ENCODE results near the gene TRAM2.

The TRAM2 gene

DNA sequence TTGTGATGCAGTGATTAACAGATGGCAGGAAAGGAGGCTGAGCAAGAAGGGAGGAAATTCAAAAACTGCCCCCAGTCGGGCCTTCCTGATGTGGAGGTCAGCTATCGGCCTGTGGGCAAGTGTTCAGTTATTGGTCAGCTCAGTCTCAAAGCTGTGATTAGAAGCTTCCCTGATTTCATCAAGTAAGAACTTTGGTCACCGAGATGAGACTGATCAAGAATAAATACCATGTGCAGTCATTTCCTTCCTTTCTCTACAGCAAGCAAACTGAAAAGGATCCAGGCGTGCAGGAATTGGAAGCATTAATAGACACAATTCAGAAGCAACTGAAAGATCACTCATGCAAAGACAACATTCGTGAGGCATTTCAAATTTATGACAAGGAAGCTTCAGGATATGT is 87.0 kb downstream of the TRAM2 start:
- TF ChIP-seq TCF4 (CRISPR knock-in tag; IDR thresholded peaks at IDR 0.05; ENCODE audit: borderline replicate concordance): no peak
- no peak for TF ChIP-seq ISL1 (CRISPR knock-in tag; IDR thresholded peaks at IDR 0.05)
- TF ChIP-seq ESRRG (CRISPR knock-in tag; IDR thresholded peaks at IDR 0.05): no peak
- no peak for TF ChIP-seq RARB (CRISPR knock-in tag; IDR thresholded peaks at IDR 0.05)
- TF ChIP-seq OSR1 (CRISPR knock-in tag; IDR thresholded peaks at IDR 0.05): no peak
- TF ChIP-seq, protein P1, sequence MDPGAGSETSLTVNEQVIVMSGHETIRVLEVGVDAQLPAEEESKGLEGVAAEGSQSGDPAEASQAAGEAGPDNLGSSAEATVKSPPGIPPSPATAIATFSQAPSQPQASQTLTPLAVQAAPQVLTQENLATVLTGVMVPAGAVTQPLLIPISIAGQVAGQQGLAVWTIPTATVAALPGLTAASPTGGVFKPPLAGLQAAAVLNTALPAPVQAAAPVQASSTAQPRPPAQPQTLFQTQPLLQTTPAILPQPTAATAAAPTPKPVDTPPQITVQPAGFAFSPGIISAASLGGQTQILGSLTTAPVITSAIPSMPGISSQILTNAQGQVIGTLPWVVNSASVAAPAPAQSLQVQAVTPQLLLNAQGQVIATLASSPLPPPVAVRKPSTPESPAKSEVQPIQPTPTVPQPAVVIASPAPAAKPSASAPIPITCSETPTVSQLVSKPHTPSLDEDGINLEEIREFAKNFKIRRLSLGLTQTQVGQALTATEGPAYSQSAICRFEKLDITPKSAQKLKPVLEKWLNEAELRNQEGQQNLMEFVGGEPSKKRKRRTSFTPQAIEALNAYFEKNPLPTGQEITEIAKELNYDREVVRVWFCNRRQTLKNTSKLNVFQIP (CRISPR knock-in tag; IDR thresholded peaks at IDR 0.05; ENCODE audit: borderline replicate concordance, low read depth): no peak
- no peak for TF ChIP-seq SNAI2 (CRISPR knock-in tag; IDR thresholded peaks at IDR 0.05)
- TF ChIP-seq TOX (CRISPR knock-in tag; IDR thresholded peaks at IDR 0.05; ENCODE audit: borderline replicate concordance): no peak
- no peak for TF ChIP-seq ARNTL (CRISPR knock-in tag; IDR thresholded peaks at IDR 0.05; ENCODE audit: borderline replicate concordance, low read depth)
- no peak for ATAC-seq

DNA sequence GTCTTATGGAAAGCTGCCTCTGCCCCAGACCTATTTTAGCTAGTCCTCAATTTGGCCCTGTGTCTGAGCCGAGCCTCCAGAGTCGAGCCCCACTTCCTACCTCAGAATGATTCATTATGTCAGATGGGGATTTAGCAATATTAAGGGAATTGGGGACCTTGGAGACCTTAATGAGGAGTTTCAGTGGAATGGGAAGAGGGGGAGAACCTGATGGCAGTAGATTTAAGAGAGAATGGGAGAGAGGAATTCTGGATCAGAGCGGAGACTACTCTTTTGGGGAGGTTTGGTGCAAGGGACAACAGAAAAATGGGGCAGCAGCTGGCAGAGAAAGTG is 93.2 kb downstream of the TRAM2 start:
- no peak for ATAC-seq
- TF ChIP-seq, protein P2, sequence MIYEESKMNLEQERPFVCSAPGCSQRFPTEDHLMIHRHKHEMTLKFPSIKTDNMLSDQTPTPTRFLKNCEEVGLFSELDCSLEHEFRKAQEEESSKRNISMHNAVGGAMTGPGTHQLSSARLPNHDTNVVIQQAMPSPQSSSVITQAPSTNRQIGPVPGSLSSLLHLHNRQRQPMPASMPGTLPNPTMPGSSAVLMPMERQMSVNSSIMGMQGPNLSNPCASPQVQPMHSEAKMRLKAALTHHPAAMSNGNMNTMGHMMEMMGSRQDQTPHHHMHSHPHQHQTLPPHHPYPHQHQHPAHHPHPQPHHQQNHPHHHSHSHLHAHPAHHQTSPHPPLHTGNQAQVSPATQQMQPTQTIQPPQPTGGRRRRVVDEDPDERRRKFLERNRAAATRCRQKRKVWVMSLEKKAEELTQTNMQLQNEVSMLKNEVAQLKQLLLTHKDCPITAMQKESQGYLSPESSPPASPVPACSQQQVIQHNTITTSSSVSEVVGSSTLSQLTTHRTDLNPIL (CRISPR knock-in tag; IDR thresholded peaks at IDR 0.05; ENCODE audit: low read depth): no peak
- TF ChIP-seq GLIS3 (CRISPR knock-in tag; IDR thresholded peaks at IDR 0.05) (no peak), ZC3H10 (CRISPR knock-in tag; IDR thresholded peaks at IDR 0.05) (no peak), CSDC2 (CRISPR knock-in tag; IDR thresholded peaks at IDR 0.05) (no peak)

DNA sequence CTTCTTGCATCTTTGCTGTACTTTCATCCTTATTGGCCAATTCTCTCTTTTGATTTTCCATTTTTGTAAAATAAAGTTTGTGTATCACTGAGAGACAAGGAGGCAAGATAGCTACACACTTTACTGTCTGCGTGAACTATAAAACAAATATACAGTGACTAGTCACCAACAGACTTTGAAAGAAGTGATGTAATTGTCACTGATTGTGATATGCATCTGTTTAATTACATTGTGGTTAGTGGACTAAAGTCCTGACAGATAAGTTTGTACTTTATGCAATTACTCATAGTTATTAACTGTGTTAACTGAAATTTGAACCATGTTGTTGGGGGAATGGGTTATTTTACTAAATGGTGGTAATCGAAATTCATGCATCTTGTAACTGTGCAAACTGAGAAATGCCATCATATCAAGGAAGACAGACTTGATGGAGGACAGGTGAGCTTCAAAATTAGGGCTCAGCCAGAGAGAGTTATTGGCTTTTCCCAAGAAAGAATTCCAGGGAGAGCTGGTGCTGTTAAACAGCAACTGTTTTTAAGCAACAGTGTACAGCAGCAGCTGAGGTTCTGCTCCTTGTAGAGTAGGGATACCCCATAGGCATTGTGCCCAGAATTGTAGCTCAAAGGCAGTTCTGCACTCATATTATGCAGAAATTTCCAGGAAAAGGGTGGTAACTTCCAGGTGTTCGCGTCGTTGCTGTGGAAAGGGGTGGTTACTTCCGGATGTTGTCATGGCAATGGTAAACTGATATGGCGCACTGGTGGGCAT is 93.8 kb downstream of the TRAM2 start:
- TF ChIP-seq ISL1 (CRISPR knock-in tag; IDR thresholded peaks at IDR 0.05) (peak; percentile 29; the same call in 1 of the 2 replicates), ZNF8 (CRISPR knock-in tag; IDR thresholded peaks at IDR 0.05) (no peak)
- TF ChIP-seq, protein P3, sequence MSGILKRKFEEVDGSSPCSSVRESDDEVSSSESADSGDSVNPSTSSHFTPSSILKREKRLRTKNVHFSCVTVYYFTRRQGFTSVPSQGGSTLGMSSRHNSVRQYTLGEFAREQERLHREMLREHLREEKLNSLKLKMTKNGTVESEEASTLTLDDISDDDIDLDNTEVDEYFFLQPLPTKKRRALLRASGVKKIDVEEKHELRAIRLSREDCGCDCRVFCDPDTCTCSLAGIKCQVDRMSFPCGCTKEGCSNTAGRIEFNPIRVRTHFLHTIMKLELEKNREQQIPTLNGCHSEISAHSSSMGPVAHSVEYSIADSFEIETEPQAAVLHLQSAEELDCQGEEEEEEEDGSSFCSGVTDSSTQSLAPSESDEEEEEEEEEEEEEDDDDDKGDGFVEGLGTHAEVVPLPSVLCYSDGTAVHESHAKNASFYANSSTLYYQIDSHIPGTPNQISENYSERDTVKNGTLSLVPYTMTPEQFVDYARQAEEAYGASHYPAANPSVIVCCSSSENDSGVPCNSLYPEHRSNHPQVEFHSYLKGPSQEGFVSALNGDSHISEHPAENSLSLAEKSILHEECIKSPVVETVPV (CRISPR knock-in tag; IDR thresholded peaks at IDR 0.05): no peak
- TF ChIP-seq, protein P4, sequence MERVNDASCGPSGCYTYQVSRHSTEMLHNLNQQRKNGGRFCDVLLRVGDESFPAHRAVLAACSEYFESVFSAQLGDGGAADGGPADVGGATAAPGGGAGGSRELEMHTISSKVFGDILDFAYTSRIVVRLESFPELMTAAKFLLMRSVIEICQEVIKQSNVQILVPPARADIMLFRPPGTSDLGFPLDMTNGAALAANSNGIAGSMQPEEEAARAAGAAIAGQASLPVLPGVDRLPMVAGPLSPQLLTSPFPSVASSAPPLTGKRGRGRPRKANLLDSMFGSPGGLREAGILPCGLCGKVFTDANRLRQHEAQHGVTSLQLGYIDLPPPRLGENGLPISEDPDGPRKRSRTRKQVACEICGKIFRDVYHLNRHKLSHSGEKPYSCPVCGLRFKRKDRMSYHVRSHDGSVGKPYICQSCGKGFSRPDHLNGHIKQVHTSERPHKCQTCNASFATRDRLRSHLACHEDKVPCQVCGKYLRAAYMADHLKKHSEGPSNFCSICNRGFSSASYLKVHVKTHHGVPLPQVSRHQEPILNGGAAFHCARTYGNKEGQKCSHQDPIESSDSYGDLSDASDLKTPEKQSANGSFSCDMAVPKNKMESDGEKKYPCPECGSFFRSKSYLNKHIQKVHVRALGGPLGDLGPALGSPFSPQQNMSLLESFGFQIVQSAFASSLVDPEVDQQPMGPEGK (CRISPR knock-in tag; IDR thresholded peaks at IDR 0.05; ENCODE audit: borderline replicate concordance): 0 out of 2 replicates have a peak, but pooled peaks have one; percentile 73
- TF ChIP-seq, protein P2 (CRISPR knock-in tag; IDR thresholded peaks at IDR 0.05; ENCODE audit: low read depth): peak; percentile 63; the same call in 1 of the 2 replicates
- no peak; the same call in 2 of the 3 replicates for ATAC-seq

DNA sequence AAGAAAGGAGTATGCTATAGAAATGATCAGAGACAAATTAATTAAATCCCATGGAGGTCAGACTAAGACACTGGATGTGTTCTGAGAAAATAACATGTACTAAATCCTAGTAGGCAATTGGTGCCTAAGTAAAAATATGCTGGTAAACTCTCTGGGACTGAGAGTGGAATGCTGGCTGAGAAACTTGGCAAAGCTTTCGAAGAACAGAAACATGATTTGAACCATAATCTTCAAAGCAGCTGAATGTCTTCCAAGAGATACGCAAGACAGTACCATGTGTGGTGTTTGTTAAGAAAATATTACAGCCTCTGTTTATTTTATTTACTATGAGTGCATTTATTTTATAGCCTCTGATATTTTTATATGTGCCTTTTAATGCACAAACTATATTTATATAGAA is 101.6 kb downstream of the TRAM2 start:
- ATAC-seq: no peak
- TF ChIP-seq ESRRG (CRISPR knock-in tag; IDR thresholded peaks at IDR 0.05) (no peak), ISL1 (CRISPR knock-in tag; IDR thresholded peaks at IDR 0.05) (no peak), GLIS3 (CRISPR knock-in tag; IDR thresholded peaks at IDR 0.05) (no peak), BACH2 (CRISPR knock-in tag; IDR thresholded peaks at IDR 0.05; ENCODE audit: borderline replicate concordance) (no peak), TOX (CRISPR knock-in tag; IDR thresholded peaks at IDR 0.05; ENCODE audit: borderline replicate concordance) (no peak), ZFP30 (CRISPR knock-in tag; IDR thresholded peaks at IDR 0.05) (no peak), ZFP3 (CRISPR knock-in tag; IDR thresholded peaks at IDR 0.05) (no peak), SNAI2 (CRISPR knock-in tag; IDR thresholded peaks at IDR 0.05) (no peak)
- TF ChIP-seq, protein P1 (CRISPR knock-in tag; IDR thresholded peaks at IDR 0.05; ENCODE audit: borderline replicate concordance, low read depth): no peak
- TF ChIP-seq, protein P2 (CRISPR knock-in tag; IDR thresholded peaks at IDR 0.05; ENCODE audit: low read depth): no peak
- TF ChIP-seq, protein P5, sequence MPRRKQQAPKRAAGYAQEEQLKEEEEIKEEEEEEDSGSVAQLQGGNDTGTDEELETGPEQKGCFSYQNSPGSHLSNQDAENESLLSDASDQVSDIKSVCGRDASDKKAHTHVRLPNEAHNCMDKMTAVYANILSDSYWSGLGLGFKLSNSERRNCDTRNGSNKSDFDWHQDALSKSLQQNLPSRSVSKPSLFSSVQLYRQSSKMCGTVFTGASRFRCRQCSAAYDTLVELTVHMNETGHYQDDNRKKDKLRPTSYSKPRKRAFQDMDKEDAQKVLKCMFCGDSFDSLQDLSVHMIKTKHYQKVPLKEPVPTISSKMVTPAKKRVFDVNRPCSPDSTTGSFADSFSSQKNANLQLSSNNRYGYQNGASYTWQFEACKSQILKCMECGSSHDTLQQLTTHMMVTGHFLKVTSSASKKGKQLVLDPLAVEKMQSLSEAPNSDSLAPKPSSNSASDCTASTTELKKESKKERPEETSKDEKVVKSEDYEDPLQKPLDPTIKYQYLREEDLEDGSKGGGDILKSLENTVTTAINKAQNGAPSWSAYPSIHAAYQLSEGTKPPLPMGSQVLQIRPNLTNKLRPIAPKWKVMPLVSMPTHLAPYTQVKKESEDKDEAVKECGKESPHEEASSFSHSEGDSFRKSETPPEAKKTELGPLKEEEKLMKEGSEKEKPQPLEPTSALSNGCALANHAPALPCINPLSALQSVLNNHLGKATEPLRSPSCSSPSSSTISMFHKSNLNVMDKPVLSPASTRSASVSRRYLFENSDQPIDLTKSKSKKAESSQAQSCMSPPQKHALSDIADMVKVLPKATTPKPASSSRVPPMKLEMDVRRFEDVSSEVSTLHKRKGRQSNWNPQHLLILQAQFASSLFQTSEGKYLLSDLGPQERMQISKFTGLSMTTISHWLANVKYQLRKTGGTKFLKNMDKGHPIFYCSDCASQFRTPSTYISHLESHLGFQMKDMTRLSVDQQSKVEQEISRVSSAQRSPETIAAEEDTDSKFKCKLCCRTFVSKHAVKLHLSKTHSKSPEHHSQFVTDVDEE (CRISPR knock-in tag; IDR thresholded peaks at IDR 0.05): no peak

All from SK-N-SH treated with all-trans-retinoic acid at 6 μM for 48 hours (cell line).